IMR-90 (cell line): Measurements from ENCODE around the gene GNAO1. TPM values are rescaled to one million over a fixed set of nuclear protein-coding genes. Genes with fewer than 3 reads are reported as not detected.

Experiments used
- ATAC-seq: fragments of 200-7000 bp; cut with Tn5 transposase; 2 replicates; pipeline ENCODE4 v1.9.1; 2020; ENCODE audit warnings: low read depth, mild to moderate bottlenecking, moderate library complexity
- BruUV-seq: library from RNA; stranded (reverse); fragments of 400-500 nt; replicated peaks from 2 replicates; lab custom pipeline; 2021; lab: Mats Ljungman, UMichigan
- CTCF ChIA-PET: fragments of 300-600 bp; formaldehyde crosslinking; extraction: SDS; loops from one replicate; lab custom pipeline; 2021; ENCODE audit warnings: antibody characterized with exemption; lab: Yijun Ruan, JAX
- POLR2A ChIA-PET: fragments of 300-600 bp; sonication (Branson Sonifier 250); formaldehyde crosslinking; loops from one replicate; lab custom pipeline; 2022; ENCODE audit warnings: antibody characterized with exemption; ENCODE audit not compliant: unreplicated experiment; lab: Charles Lee
- DNase-seq: peaks from one replicate; pipeline ENCODE4 v3.0.0; 2013
- H2AFZ ChIP-seq: replicated peaks from 2 replicates; pipeline ENCODE3; 2013; ENCODE audit warnings: low read length, mild to moderate bottlenecking; ENCODE audit not compliant: poor library complexity
- H2AK5ac ChIP-seq: 2 replicates; pipeline ENCODE4 v1.6.1; 2013; ENCODE audit warnings: low read depth, low read length, inconsistent platforms
- H2AK9ac ChIP-seq: replicated peaks from 2 replicates; pipeline ENCODE3; 2013; ENCODE audit warnings: mild to moderate bottlenecking, low read depth, low read length, moderate library complexity; ENCODE audit not compliant: poor library complexity
- H2BK120ac ChIP-seq: 2 replicates; pipeline ENCODE4 v1.6.1; 2013; ENCODE audit warnings: low read depth, low read length, inconsistent platforms
- H2BK15ac ChIP-seq: 3 replicates; pipeline ENCODE4 v1.6.1; 2013; ENCODE audit warnings: low read depth, low read length, inconsistent platforms
- H2BK20ac ChIP-seq: 2 replicates; pipeline ENCODE4 v1.6.1; 2013; ENCODE audit warnings: low read depth, mild to moderate bottlenecking, inconsistent platforms, low read length, moderate library complexity
- H2BK5ac ChIP-seq: 2 replicates; pipeline ENCODE4 v1.6.1; 2013; ENCODE audit warnings: mild to moderate bottlenecking, low read depth, low read length, inconsistent platforms; ENCODE audit not compliant: poor library complexity, severe bottlenecking
- H3K14ac ChIP-seq: replicated peaks from 2 replicates; pipeline ENCODE4 v1.6.1; 2013; ENCODE audit warnings: low read depth, low read length, inconsistent platforms
- H3K18ac ChIP-seq: 2 replicates; pipeline ENCODE4 v1.6.1; 2013; ENCODE audit warnings: low read depth, low read length, control low read depth
- H3K23ac ChIP-seq: 2 replicates; pipeline ENCODE4 v1.6.1; 2013; ENCODE audit warnings: low read depth, low read length, inconsistent platforms
- H3K27ac ChIP-seq: 2 replicates; pipeline ENCODE4 v1.5.1; 2013; ENCODE audit warnings: mild to moderate bottlenecking, control low read depth, low read length; ENCODE audit not compliant: insufficient read depth
- H3K27me3 ChIP-seq: 2 replicates; pipeline ENCODE4 v1.6.1; 2013; ENCODE audit warnings: low read length; ENCODE audit not compliant: control insufficient read depth, insufficient read depth
- H3K36me3 ChIP-seq: 2 replicates; pipeline ENCODE4 v1.6.1; 2013; ENCODE audit warnings: low read length, mixed read lengths; ENCODE audit not compliant: control insufficient read depth, insufficient read depth
- H3K4ac ChIP-seq: 2 replicates; pipeline ENCODE4 v1.6.1; 2013; ENCODE audit warnings: low read depth, low read length, inconsistent platforms
- H3K4me1 ChIP-seq: 2 replicates; pipeline ENCODE4 v1.6.1; 2013; ENCODE audit warnings: low read length, mixed read lengths; ENCODE audit not compliant: control insufficient read depth, insufficient read depth
- H3K4me2 ChIP-seq: 2 replicates; pipeline ENCODE4 v1.6.1; 2013; ENCODE audit warnings: low read depth, mild to moderate bottlenecking, control low read depth, low read length, moderate library complexity
- H3K4me3 ChIP-seq: 2 replicates; pipeline ENCODE4 v1.5.1; 2013; ENCODE audit warnings: low read depth, mild to moderate bottlenecking, control low read depth, low read length, moderate library complexity; ENCODE audit not compliant: insufficient read depth
- H3K56ac ChIP-seq: 2 replicates; pipeline ENCODE4 v1.6.1; 2013; ENCODE audit warnings: low read length, inconsistent platforms; ENCODE audit not compliant: insufficient read depth; ENCODE audit errors: extremely low read depth
- H3K79me1 ChIP-seq, 2 experiments: 2 replicates each; pipeline ENCODE4 v1.6.1; 2013; ENCODE audit warnings: low read length in 2 of 2, inconsistent platforms in 1 of 2, low read depth in 1 of 2
- H3K9ac ChIP-seq: 2 replicates; pipeline ENCODE4 v1.6.1; 2013; ENCODE audit warnings: low read depth, low read length, control low read depth
- H3K9me1 ChIP-seq: 2 replicates; pipeline ENCODE4 v1.6.1; 2013; ENCODE audit warnings: low read length, inconsistent platforms; ENCODE audit not compliant: insufficient read depth
- H3K9me3 ChIP-seq: 2 replicates; pipeline ENCODE4 v1.6.1; 2013; ENCODE audit warnings: low read length; ENCODE audit not compliant: control insufficient read depth, insufficient read depth
- H4K20me1 ChIP-seq: 2 replicates; pipeline ENCODE4 v1.6.1; 2013; ENCODE audit warnings: low read length, inconsistent platforms; ENCODE audit not compliant: insufficient read depth
- H4K5ac ChIP-seq: 2 replicates; pipeline ENCODE4 v1.6.1; 2013; ENCODE audit warnings: mild to moderate bottlenecking, low read depth, low read length, control low read depth
- H4K8ac ChIP-seq, 2 experiments: 2 replicates each; pipeline ENCODE4 v1.6.1; 2013; ENCODE audit warnings: low read depth in 2 of 2, low read length in 2 of 2, control low read depth in 1 of 2, inconsistent platforms in 1 of 2
- H4K91ac ChIP-seq: 2 replicates; pipeline ENCODE4 v1.6.1; 2013; ENCODE audit warnings: low read depth, low read length, inconsistent platforms; ENCODE audit not compliant: insufficient read depth
- BHLHE40 ChIP-seq: fragments of 150-350 bp; IDR thresholded peaks from 2 replicates; pipeline ENCODE4 v1.6.1; 2016; ENCODE audit warnings: mild to moderate bottlenecking, low read depth, low read length
- CEBPB ChIP-seq: IDR thresholded peaks from 2 replicates; pipeline ENCODE4 v1.6.1; 2012; ENCODE audit warnings: low read depth, low read length, improper control_type of control experiment
- MAZ ChIP-seq: IDR thresholded peaks from 2 replicates; pipeline ENCODE4 v1.6.1; 2012; ENCODE audit warnings: low read depth, mild to moderate bottlenecking, low read length, improper control_type of control experiment, moderate library complexity, borderline replicate concordance
- MXI1 ChIP-seq: IDR thresholded peaks from 2 replicates; pipeline ENCODE4 v1.6.1; 2012; ENCODE audit warnings: low read depth, mild to moderate bottlenecking, low read length, moderate library complexity, borderline replicate concordance
- POLR2A ChIP-seq: IDR thresholded peaks from 2 replicates; pipeline ENCODE4 v1.6.1; 2012; ENCODE audit warnings: mild to moderate bottlenecking, low read depth, low read length
- RCOR1 ChIP-seq: IDR thresholded peaks from 2 replicates; pipeline ENCODE4 v1.6.1; 2012; ENCODE audit warnings: mild to moderate bottlenecking, low read length, improper control_type of control experiment; ENCODE audit not compliant: insufficient replicate concordance
- SMC3 ChIP-seq: fragments of 150-350 bp; IDR thresholded peaks from 2 replicates; pipeline ENCODE4 v1.6.1; 2016; ENCODE audit warnings: low read depth, mild to moderate bottlenecking, antibody characterized with exemption, low read length, moderate library complexity
- WGBS, 2 experiments: methylation state at CpG; one replicate each; pipeline versions ENCODE4 v1.1.5 to v1.1.7; 2013; ENCODE audit warnings: missing lambda C conversion rate in 2 of 2; ENCODE audit not compliant: insufficient read length in 1 of 2; ENCODE audit errors: extremely low coverage in 2 of 2; 5-methylcytosine and 5-hydroxymethylcytosine counted together
- dilution Hi-C: fragments of 300-500 bp; cut with HindIII; formaldehyde crosslinking; loops from one replicate; pipeline ENCODE4 v1.14.3; 2018; ENCODE audit warnings: low sequenced_read_pairs; ENCODE audit not compliant: unreplicated experiment
- in situ Hi-C: fragments of 300-500 bp; cut with MboI; formaldehyde crosslinking; loops from 3 replicates; pipeline ENCODE4 v1.14.3; 2019; ENCODE audit warnings: low sequenced_read_pairs, inconsistent platforms, mixed read lengths
- intact Hi-C: fragments of 100-400 bp; cut with micrococcal nuclease; formaldehyde crosslinking; loops from 2 replicates; pipeline ENCODE4 v1.10.0; 2022
- polyA plus RNA-seq, 3 experiments: library from polyadenylated mRNA; depleted of rRNA; stranded (reverse); fragments of >200 nt; gene quantifications; 2 replicates each; pipeline ENCODE4 v1.2.3, GENCODE V29; 2012; ENCODE audit warnings: low replicate concordance in 1 of 3
- total RNA-seq: library from RNA; depleted of rRNA; stranded (reverse); fragments of >200 nt; gene quantifications from 2 replicates; pipeline ENCODE4 v1.2.3, GENCODE V29; 2012
- TF ChIP-seq, protein P1 (sequence below): fragments of 150-350 bp; IDR thresholded peaks from 2 replicates; pipeline ENCODE4 v1.6.1; 2017; ENCODE audit warnings: mild to moderate bottlenecking, antibody characterized with exemption, low read length, low read depth
- TF ChIP-seq, protein P2 (sequence below): fragments of 150-350 bp; IDR thresholded peaks from 2 replicates; pipeline ENCODE4 v1.6.1; 2016; ENCODE audit warnings: low read depth, mild to moderate bottlenecking, low read length, moderate library complexity, borderline replicate concordance

GNAO1 gene
- total and polyA plus RNA-seq, 2 of the 4 experiments (the other 2 are of a cell fraction) = under 0.01 to 0.07 TPM

DNA sequence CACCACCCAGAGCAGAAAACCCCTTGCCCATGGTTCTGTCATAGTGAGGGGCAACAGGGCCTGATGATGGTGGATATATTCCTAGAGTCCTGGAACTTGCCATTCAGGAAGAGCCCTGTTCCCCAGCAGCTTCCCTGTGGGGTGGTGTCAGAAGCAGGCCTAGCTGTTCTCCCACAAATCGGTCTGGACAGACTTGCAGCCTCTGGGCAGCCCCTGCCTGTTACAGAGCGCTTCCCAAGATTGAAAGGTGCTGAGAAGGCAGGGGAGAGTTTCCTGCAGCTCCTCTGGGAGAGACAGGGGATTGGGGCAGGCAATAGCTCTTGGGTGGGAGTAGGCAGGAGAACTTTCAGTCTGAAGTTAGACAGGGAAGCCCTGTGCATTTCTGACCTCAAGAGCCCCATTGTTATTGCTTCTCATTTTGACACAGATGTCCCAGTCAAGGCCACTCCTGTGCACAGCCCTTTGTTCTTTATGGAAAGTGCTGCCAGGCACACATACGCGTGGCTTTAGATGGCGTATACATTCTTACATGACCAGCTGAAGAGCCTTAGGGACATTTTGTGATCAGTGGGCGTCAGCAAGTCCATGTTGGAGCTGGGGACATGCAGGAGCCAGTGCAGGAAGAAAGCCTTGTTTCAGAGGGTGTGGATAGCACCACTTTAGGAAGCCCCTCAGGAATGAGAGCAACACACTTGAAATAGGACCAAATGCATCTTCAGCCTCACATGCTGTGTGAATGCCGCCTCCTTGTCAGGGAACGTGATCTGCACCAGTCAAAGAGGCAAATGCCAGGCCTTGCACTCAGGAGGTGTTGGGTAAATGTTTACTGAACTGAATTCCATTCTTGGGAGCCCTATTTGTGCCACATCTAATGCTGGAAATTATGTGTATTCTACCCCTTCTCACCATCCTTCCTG is 67.5 kb downstream of the GNAO1 start:
- H2BK20ac ChIP-seq = no peak overlapping the region
- no peak overlapping the region for H2BK15ac ChIP-seq
- POLR2A ChIA-PET = no interaction called here
- in situ Hi-C loops = no loop called here
- H2AFZ ChIP-seq = no peak overlapping the region
- no peak for DNase-seq
- H3K23ac ChIP-seq = no peak overlapping the region; the same call in 1 of the 2 replicates
- no peak overlapping the region for H2AK9ac ChIP-seq
- no peak overlapping the region for H3K14ac ChIP-seq
- intact Hi-C loops = no loop called here
- H3K4me3 ChIP-seq = no peak overlapping the region
- ATAC-seq = 0 out of 2 replicates have a peak, but pooled peaks have one; percentile 19
- H3K27ac ChIP-seq = no peak overlapping the region
- BruUV-seq = no TSS peak
- no peaks in the 10 kb centered on the region for H3K79me1 ChIP-seq
- H2BK120ac ChIP-seq = no peak overlapping the region
- dilution Hi-C loops = no loop called here
- H3K9me1 ChIP-seq = no peaks in the 10 kb centered on the region
- H2BK5ac ChIP-seq = no peak overlapping the region
- H4K8ac ChIP-seq = no peak overlapping the region
- peaks cover 40% of the 10 kb centered on the region for H3K27me3 ChIP-seq
- H3K9ac ChIP-seq = no peak overlapping the region
- H3K4me2 ChIP-seq = no peak overlapping the region
- no peaks in the 10 kb centered on the region for H4K20me1 ChIP-seq
- H3K56ac ChIP-seq = no peak overlapping the region
- WGBS, 2 experiments = 78% methylated on average over 4 of the region's 8 CpGs; no CpG with 5 or more reads in 1 of the 2 experiments
- CTCF ChIA-PET = no interaction called here
- H3K4ac ChIP-seq = no peak overlapping the region
- no peak overlapping the region for H4K5ac ChIP-seq
- H3K36me3 ChIP-seq = no peaks in the 10 kb centered on the region
- no peak for TF ChIP-seq BHLHE40
- TF ChIP-seq, protein P1, sequence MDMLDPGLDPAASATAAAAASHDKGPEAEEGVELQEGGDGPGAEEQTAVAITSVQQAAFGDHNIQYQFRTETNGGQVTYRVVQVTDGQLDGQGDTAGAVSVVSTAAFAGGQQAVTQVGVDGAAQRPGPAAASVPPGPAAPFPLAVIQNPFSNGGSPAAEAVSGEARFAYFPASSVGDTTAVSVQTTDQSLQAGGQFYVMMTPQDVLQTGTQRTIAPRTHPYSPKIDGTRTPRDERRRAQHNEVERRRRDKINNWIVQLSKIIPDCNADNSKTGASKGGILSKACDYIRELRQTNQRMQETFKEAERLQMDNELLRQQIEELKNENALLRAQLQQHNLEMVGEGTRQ = no peak
- no peak for TF ChIP-seq MAZ
- no peak for TF ChIP-seq SMC3
- no peak for TF ChIP-seq RCOR1
- no peak for TF ChIP-seq MXI1
- TF ChIP-seq POLR2A = no peak
- TF ChIP-seq, protein P2, sequence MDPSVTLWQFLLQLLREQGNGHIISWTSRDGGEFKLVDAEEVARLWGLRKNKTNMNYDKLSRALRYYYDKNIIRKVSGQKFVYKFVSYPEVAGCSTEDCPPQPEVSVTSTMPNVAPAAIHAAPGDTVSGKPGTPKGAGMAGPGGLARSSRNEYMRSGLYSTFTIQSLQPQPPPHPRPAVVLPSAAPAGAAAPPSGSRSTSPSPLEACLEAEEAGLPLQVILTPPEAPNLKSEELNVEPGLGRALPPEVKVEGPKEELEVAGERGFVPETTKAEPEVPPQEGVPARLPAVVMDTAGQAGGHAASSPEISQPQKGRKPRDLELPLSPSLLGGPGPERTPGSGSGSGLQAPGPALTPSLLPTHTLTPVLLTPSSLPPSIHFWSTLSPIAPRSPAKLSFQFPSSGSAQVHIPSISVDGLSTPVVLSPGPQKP = no peak
- TF ChIP-seq CEBPB = no peak
- H4K91ac ChIP-seq = no peak overlapping the region
- peaks cover 2% of the 10 kb centered on the region; the same call in 1 of the 2 replicates for H3K4me1 ChIP-seq
- no peaks in the 10 kb centered on the region for H3K9me3 ChIP-seq
- no peak overlapping the region for H3K18ac ChIP-seq
- H2AK5ac ChIP-seq = no peak overlapping the region
